Measurements from ENCODE around the gene CXCL14. TPM values are rescaled to one million over a fixed set of nuclear protein-coding genes. Genes with fewer than 3 reads are reported as not detected.

Gene CXCL14
- total and polyA plus RNA-seq, 2 experiments from 2014 or later = 1.7 TPM; not detected in 1

DNA sequence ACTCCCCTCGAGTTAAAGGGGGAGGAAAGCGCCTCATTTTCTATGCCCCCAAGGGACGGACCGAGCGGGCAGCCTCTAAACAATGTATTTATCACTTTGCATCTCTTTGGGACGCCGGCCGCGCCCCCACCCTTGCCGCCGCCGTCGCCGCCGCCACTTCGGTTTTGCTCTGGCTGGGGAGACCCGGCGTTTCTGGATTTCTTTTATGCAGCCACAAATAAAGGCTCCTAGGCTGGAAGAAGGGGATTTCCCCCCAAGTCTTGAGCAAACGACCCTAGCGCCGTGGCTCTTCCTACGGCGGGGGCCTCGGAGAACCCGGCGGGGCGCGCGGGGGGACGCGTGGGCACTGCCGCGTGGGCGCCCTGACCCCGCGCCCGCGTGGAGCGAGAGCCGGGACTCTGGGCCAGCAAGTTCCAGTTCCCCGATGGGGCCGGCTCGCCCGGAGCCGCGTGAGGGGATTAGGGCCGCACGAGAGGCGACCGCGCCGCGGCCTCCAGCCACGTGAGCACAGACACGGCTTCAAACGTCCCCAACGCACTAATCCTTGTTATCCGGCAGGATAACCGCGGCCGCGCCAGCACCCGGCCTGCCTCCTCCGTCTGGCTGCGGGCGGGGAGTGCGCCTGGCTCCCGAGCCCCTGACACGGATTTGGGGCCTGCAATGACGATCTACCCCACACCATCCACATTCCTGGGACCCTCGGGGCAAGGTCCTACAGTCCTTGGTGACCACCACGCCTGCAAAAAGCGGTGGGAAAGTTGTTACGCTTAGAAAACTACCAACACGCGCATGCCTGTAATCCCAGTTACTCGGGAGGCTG, 35.1 kb downstream of the CXCL14 start (continued):
- TF ChIP-seq, protein P1, sequence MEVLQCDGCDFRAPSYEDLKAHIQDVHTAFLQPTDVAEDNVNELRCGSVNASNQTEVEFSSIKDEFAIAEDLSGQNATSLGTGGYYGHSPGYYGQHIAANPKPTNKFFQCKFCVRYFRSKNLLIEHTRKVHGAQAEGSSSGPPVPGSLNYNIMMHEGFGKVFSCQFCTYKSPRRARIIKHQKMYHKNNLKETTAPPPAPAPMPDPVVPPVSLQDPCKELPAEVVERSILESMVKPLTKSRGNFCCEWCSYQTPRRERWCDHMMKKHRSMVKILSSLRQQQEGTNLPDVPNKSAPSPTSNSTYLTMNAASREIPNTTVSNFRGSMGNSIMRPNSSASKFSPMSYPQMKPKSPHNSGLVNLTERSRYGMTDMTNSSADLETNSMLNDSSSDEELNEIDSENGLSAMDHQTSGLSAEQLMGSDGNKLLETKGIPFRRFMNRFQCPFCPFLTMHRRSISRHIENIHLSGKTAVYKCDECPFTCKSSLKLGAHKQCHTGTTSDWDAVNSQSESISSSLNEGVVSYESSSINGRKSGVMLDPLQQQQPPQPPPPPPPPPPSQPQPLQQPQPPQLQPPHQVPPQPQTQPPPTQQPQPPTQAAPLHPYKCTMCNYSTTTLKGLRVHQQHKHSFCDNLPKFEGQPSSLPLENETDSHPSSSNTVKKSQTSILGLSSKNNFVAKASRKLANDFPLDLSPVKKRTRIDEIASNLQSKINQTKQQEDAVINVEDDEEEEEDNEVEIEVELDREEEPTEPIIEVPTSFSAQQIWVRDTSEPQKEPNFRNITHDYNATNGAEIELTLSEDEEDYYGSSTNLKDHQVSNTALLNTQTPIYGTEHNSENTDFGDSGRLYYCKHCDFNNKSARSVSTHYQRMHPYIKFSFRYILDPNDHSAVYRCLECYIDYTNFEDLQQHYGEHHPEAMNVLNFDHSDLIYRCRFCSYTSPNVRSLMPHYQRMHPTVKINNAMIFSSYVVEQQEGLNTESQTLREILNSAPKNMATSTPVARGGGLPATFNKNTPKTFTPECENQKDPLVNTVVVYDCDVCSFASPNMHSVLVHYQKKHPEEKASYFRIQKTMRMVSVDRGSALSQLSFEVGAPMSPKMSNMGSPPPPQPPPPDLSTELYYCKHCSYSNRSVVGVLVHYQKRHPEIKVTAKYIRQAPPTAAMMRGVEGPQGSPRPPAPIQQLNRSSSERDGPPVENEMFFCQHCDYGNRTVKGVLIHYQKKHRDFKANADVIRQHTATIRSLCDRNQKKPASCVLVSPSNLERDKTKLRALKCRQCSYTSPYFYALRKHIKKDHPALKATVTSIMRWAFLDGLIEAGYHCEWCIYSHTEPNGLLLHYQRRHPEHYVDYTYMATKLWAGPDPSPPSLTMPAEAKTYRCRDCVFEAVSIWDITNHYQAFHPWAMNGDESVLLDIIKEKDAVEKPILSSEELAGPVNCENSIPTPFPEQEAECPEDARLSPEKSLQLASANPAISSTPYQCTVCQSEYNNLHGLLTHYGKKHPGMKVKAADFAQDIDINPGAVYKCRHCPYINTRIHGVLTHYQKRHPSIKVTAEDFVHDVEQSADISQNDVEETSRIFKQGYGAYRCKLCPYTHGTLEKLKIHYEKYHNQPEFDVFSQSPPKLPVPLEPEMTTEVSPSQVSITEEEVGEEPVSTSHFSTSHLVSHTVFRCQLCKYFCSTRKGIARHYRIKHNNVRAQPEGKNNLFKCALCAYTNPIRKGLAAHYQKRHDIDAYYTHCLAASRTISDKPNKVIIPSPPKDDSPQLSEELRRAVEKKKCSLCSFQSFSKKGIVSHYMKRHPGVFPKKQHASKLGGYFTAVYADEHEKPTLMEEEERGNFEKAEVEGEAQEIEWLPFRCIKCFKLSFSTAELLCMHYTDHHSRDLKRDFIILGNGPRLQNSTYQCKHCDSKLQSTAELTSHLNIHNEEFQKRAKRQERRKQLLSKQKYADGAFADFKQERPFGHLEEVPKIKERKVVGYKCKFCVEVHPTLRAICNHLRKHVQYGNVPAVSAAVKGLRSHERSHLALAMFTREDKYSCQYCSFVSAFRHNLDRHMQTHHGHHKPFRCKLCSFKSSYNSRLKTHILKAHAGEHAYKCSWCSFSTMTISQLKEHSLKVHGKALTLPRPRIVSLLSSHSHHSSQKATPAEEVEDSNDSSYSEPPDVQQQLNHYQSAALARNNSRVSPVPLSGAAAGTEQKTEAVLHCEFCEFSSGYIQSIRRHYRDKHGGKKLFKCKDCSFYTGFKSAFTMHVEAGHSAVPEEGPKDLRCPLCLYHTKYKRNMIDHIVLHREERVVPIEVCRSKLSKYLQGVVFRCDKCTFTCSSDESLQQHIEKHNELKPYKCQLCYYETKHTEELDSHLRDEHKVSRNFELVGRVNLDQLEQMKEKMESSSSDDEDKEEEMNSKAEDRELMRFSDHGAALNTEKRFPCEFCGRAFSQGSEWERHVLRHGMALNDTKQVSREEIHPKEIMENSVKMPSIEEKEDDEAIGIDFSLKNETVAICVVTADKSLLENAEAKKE (CRISPR knock-in tag; IDR thresholded peaks at IDR 0.05) = no peak

DNA sequence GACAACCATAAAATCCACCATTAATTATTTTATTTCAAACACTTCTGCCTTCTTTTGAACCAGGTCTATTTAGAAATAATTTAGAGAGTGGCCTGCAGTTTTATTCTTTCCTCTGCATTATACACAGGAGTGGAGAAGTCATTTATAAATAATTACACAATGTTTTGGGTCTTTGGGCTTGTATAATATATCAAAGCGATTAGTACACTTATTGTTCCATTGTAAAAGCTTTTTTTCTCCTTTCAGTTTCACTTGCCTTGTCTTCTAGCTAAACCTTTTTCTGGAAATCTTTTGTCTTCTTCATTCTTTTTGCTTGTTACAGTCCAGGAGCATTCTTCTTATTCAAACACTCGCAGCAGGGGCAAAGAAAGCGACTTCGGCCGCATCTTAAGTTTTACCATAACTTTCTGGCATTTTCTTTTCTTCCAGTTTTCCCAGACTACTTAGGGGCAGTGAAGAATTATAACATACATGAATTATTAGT, 35.7 kb downstream of the CXCL14 start:
- no peak overlapping the region for H3K27ac ChIP-seq (ENCODE audit: low read depth)
- no peak overlapping the region for H2AFZ ChIP-seq
- H3K4me1 ChIP-seq (ENCODE audit: insufficient read depth) = peaks cover 42% of the 10 kb centered on the region
- H3K36me3 ChIP-seq (ENCODE audit: insufficient read depth) = no peaks in the 10 kb centered on the region
- Mint-ChIP-seq H3K4me1 (peaks cover 29% of the 10 kb centered on the region), H3K9me3 (peaks cover 8% of the 10 kb centered on the region; the same call in 2 of the 3 replicates), H3K36me3 (ENCODE audit: low read depth) (no peaks in the 10 kb centered on the region; the same call in 2 of the 3 replicates), H3K4me3 (peak overlapping the region; percentile 32; the same call in 2 of the 3 replicates), H3K27me3 (ENCODE audit: insufficient read depth, low read depth, poor library complexity) (peaks cover 99% of the 10 kb centered on the region), H3K27ac (no peak overlapping the region)
- peaks cover 100% of the 10 kb centered on the region for H3K27me3 ChIP-seq (ENCODE audit: insufficient read depth)
- DNase-seq (ENCODE audit: low spot score) (peak; percentile 53), ATAC-seq (peak; percentile 17)
- peak overlapping the region; percentile 50 for H3K4me3 ChIP-seq
- peaks cover 45% of the 10 kb centered on the region for H4K20me1 ChIP-seq (replicated peaks; ENCODE audit: insufficient read depth)
- peak overlapping the region; percentile 68 for H3K4me2 ChIP-seq
- H3F3A ChIP-seq (replicated peaks; ENCODE audit: low read depth) = peaks cover 4% of the 10 kb centered on the region; the same call in 1 of the 2 replicates
- H3K79me2 ChIP-seq (replicated peaks; ENCODE audit: insufficient read depth) = no peaks in the 10 kb centered on the region
- TF ChIP-seq ZNF331 (CRISPR knock-in tag; IDR thresholded peaks at IDR 0.05; ENCODE audit: low read depth) (no peak), EZH2 (IDR thresholded peaks at IDR 0.05; ENCODE audit: low read depth, unreplicated experiment) (peak; percentile 75)
- H3K9me2 ChIP-seq (ENCODE audit: insufficient read depth) = no peaks in the 10 kb centered on the region
